ENCODE measurements around the gene PPP2R5C. TPM values are rescaled to one million over a fixed set of nuclear protein-coding genes. Genes with fewer than 3 reads are reported as not detected.
A peak's percentile ranks its signal among the peaks of the same experiment; 100 is the strongest.

PPP2R5C gene
- total and polyA plus RNA-seq, 4 experiments from 2014 or later: 273 to 620 (median 431) TPM

DNA sequence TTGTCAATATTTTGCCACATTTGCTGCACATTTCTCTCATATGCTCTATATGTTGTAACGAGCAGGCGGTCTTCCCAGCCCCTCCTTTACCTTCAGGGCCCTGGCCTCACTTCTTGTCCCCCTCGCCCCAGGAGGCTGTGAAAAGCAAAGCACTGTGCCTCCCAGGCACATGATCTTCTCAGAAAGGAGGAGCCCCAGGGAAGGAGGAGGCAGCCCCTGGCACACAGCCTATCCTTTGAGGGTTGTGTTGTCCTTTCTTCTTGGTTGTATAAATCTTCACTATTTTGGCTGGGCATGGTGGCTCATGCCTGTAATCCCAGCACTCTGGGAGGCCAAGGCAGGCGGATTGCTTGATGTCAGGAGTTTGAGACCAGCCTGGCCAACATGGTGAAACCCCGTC is 77.0 kb downstream of the PPP2R5C start:
- peak overlapping the region; percentile 23 for H3K27ac ChIP-seq (ENCODE audit: low read depth, low read length)
- ChIA-PET POLR2A (ENCODE audit: partially characterized antibody) (interaction anchor here (1.3 to 16.8 kb wide), 2 partner anchors 8 to 21 kb away, joined by 8 to 385 read pairs; no protein-coding TSS in a partner anchor), CTCF (ENCODE audit: partially characterized antibody) (no interaction called here)
- Mint-ChIP-seq H3K27ac (peak overlapping the region; percentile 61 to 97 (median 96)), H3K4me1 (peaks cover 66 to 99% (median 83%) of the 10 kb centered on the region in 4 donors), H3K27me3 (no peaks in the 10 kb centered on the region), H3K36me3 (peaks cover 20 to 59% of the 10 kb centered on the region in 2 donors), H3K4me3 (peak overlapping the region; percentile 7 to 87 (median 68)), H3K9me3 (no peaks in the 10 kb centered on the region)
- peaks cover 30% of the 10 kb centered on the region for H3K36me3 ChIP-seq (ENCODE audit: insufficient read depth, low read length)
- H3K4me1 ChIP-seq (ENCODE audit: insufficient read depth, low read length): peaks cover 98% of the 10 kb centered on the region
- no peak for DNase-seq
- intact Hi-C loops (cut with micrococcal nuclease): no loop called here
- H3K4me3 ChIP-seq (ENCODE audit: low read length in 2 of 2): no peak overlapping the region
- no peaks in the 10 kb centered on the region for H3K9me3 ChIP-seq (ENCODE audit: control insufficient read depth in 1 of 2, low read length in 2 of 2)
- H3K27me3 ChIP-seq (ENCODE audit: insufficient read depth, low read length): no peaks in the 10 kb centered on the region

DNA sequence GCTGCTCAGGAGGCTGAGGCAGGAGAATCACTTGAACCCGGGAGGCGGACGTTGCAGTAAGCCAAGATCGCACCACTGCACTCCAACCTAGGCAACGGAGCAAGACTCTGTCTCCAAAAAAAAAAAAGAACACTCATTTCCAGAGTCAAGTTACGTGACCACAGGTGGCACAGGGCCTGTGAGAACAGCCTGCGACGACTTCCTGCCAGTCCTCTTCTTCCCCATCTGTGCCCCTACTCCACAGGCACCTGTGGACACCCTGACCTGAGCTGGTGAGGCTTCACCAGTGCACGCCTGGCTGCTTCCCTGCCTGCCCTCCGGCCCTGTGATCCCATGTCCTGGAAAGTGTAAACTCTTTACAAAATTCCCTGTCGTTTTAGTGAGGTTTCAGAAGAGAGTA is 77.7 kb downstream of the PPP2R5C start:
- H3K36me3 Mint-ChIP-seq: peaks cover 23 to 56% of the 10 kb centered on the region in 2 donors
- CTCF ChIA-PET (ENCODE audit: partially characterized antibody): interaction anchor here (8.2 kb wide), 1 partner anchor 69 kb away, joined by 112 read pairs; no protein-coding TSS in a partner anchor
- H3K9me3 Mint-ChIP-seq: peaks cover 0 to under 1% (median 0%) of the 10 kb centered on the region in 8 donors

DNA sequence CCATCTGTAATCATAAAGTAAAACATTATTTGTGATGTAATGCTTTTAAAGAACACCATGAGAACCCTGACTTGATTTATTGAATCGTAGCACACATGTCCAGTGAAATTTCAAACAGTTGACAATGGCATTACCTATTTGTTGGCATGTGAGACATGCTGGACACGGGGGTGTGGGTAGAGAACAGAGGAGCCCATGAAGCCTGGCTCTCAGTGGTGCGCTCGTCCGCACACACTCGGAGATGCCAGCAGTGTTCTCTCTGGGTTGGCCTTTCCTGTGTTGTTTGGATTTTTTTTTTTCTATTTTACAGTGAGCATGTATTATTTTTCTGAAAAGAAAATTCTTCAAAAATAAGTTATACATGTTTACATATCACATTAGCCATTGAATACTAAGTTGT is 78.2 kb downstream of the PPP2R5C start:
- H3K36me3 ChIP-seq (ENCODE audit: insufficient read depth, low read length): peaks cover 27% of the 10 kb centered on the region
- peaks cover 23 to 53% of the 10 kb centered on the region in 2 donors for H3K36me3 Mint-ChIP-seq
- POLR2A ChIA-PET (ENCODE audit: partially characterized antibody): interaction anchor here (0.7 to 16.8 kb wide), 6 partner anchors 9 to 134 kb away, joined by 3 to 385 read pairs (median 10); no protein-coding TSS in a partner anchor

More for the DNA sequence above, 77.7 kb downstream of the PPP2R5C start:
- Mint-ChIP-seq H3K27ac (peak overlapping the region; percentile 94 to 98 (median 97)), H3K4me3 (peak overlapping the region in 7 of 8 donors; percentile 65 to 92 (median 84)), H3K27me3 (no peaks in the 10 kb centered on the region), H3K4me1 (peaks cover 69 to 99% (median 85%) of the 10 kb centered on the region in 4 donors)
- Histone ChIP-seq H3K36me3 (ENCODE audit: insufficient read depth, low read length) (peaks cover 27% of the 10 kb centered on the region), H3K9me3 (ENCODE audit: control insufficient read depth in 1 of 2, low read length in 2 of 2) (no peaks in the 10 kb centered on the region), H3K4me1 (ENCODE audit: insufficient read depth, low read length) (peaks cover 98% of the 10 kb centered on the region), H3K27ac (ENCODE audit: low read depth, low read length) (peak overlapping the region; percentile 39), H3K4me3 (ENCODE audit: low read length in 2 of 2) (no peak overlapping the region), H3K27me3 (ENCODE audit: insufficient read depth, low read length) (no peaks in the 10 kb centered on the region)
- DNase-seq: peak; percentile 49 to 73 (median 57)
- POLR2A ChIA-PET (ENCODE audit: partially characterized antibody): interaction anchor here (0.7 to 16.8 kb wide), 4 partner anchors 9 to 133 kb away, joined by 3 to 385 read pairs (median 6); no protein-coding TSS in a partner anchor
- intact Hi-C loops (cut with micrococcal nuclease): no loop called here

DNA sequence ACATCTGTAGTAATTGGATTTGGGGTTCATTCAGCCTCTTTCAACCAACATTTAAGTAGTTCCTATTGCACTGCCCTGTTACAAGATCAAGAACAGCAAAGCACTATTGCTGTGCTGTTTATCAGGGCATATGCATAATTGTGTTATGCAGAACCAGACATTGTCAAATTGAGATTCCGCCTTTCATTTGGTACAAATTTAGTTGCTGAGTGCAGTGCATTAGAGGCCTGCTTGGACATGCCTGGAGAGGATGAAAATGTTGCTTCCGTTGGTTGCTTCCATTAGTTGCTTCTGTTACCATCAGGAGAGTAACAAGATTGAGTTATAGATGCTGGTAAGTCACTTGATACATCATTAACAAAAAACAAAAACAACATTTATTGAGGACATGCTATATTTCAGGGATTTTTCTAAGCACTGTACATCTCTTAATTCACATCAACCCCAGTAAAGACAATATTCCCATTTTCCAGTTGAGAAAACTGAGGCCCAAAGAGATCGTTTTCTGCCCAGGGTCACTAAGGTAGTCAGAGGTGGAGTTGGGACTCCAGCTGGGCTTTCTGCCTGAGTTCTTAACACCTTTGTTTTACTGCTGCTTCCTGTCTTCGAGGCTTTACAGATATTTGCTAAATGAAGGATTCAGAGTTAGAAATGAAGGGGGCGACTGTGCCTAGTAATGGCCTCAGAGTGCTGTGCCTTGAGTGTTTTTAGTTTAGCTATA is 79.3 kb downstream of the PPP2R5C start:
- intact Hi-C loops (cut with micrococcal nuclease): loop anchor here (5.0 kb wide), 1 partner anchor 36 kb away; no protein-coding TSS in a partner anchor
- Mint-ChIP-seq H3K4me1 (peaks cover 70 to 99% (median 85%) of the 10 kb centered on the region in 4 donors), H3K4me3 (peak overlapping the region in 6 of 8 donors; percentile 38 to 74 (median 54)), H3K27me3 (no peaks in the 10 kb centered on the region), H3K9me3 (peaks cover 0 to 4% (median 0%) of the 10 kb centered on the region in 8 donors), H3K36me3 (peaks cover 23 to 52% of the 10 kb centered on the region in 2 donors), H3K27ac (peak overlapping the region; percentile 88 to 98 (median 92))
- no peaks in the 10 kb centered on the region for H3K27me3 ChIP-seq (ENCODE audit: insufficient read depth, low read length)
- CTCF ChIA-PET (ENCODE audit: partially characterized antibody): interaction anchor here (1.5 to 8.2 kb wide), 5 partner anchors 10 to 134 kb away, joined by 3 to 112 read pairs (median 4); no protein-coding TSS in a partner anchor
- H3K4me3 ChIP-seq (ENCODE audit: low read length in 2 of 2): no peak overlapping the region
- peak overlapping the region; percentile 34 for H3K27ac ChIP-seq (ENCODE audit: low read depth, low read length)
- no peaks in the 10 kb centered on the region for H3K9me3 ChIP-seq (ENCODE audit: control insufficient read depth in 1 of 2, low read length in 2 of 2)
- peaks cover 17% of the 10 kb centered on the region for H3K36me3 ChIP-seq (ENCODE audit: insufficient read depth, low read length)
- no peak for DNase-seq
- POLR2A ChIA-PET (ENCODE audit: partially characterized antibody): interaction anchor here (1.1 to 16.8 kb wide), 9 partner anchors 10 to 134 kb away, joined by 3 to 385 read pairs (median 7); no protein-coding TSS in a partner anchor
- H3K4me1 ChIP-seq (ENCODE audit: insufficient read depth, low read length): peaks cover 98% of the 10 kb centered on the region

More for the DNA sequence above, 78.2 kb downstream of the PPP2R5C start:
- Histone ChIP-seq H3K9me3 (ENCODE audit: control insufficient read depth in 1 of 2, low read length in 2 of 2) (no peaks in the 10 kb centered on the region), H3K27me3 (ENCODE audit: insufficient read depth, low read length) (no peaks in the 10 kb centered on the region), H3K4me3 (ENCODE audit: low read length in 2 of 2) (no peak overlapping the region), H3K4me1 (ENCODE audit: insufficient read depth, low read length) (peaks cover 98% of the 10 kb centered on the region), H3K27ac (ENCODE audit: low read depth, low read length) (peak overlapping the region; percentile 39)
- no peaks in the 10 kb centered on the region for H3K27me3 Mint-ChIP-seq
- CTCF ChIA-PET (ENCODE audit: partially characterized antibody): interaction anchor here (1.7 to 8.2 kb wide), 2 partner anchors 8 to 70 kb away, joined by 4 to 112 read pairs; no protein-coding TSS in a partner anchor
- H3K27ac Mint-ChIP-seq: peak overlapping the region; percentile 94 to 98 (median 97)
- intact Hi-C loops (cut with micrococcal nuclease): loop anchor here (5.0 kb wide), 1 partner anchor 38 kb away; no protein-coding TSS in a partner anchor
- peak overlapping the region in 7 of 8 donors; percentile 65 to 92 (median 84) for H3K4me3 Mint-ChIP-seq
- H3K9me3 Mint-ChIP-seq: peaks cover 0 to 4% (median 0%) of the 10 kb centered on the region in 8 donors
- no peak for DNase-seq
- H3K4me1 Mint-ChIP-seq: peaks cover 71 to 99% (median 86%) of the 10 kb centered on the region in 4 donors

DNA sequence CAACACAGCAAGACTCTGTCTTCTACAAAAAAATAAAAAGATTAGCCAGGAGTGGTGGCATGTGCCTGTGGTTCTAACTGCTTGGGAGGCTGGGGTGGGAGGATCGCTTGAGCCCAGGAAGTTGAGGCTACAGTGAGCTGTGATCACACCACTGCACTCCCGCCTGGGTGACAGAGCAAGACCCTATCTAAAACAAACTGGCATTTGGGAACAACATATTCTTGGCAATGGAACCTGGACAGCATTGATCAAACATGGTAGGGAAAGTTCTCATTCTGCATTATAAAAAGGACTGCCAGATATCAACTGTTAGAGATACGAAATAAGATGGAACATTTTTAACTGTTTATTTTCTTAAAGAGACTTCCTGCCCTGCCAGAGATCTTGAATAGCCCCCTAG is 81.5 kb downstream of the PPP2R5C start:
- H3K9me3 ChIP-seq (ENCODE audit: control insufficient read depth in 1 of 2, low read length in 2 of 2): no peaks in the 10 kb centered on the region
- ChIA-PET POLR2A (ENCODE audit: partially characterized antibody) (interaction anchor here (1.6 to 16.8 kb wide), 5 partner anchors 12 to 136 kb away, joined by 4 to 385 read pairs (median 20); no protein-coding TSS in a partner anchor), CTCF (ENCODE audit: partially characterized antibody) (interaction anchor here (0.6 to 8.2 kb wide), 10 partner anchors 13 to 425 kb away, joined by 3 to 112 read pairs (median 6); no protein-coding TSS in a partner anchor)
- H3K4me1 ChIP-seq (ENCODE audit: insufficient read depth, low read length): peaks cover 96% of the 10 kb centered on the region
- peak overlapping the region; percentile 7 for H3K27ac ChIP-seq (ENCODE audit: low read depth, low read length)
- H3K36me3 ChIP-seq (ENCODE audit: insufficient read depth, low read length): peaks cover 9% of the 10 kb centered on the region
- no peak overlapping the region for H3K4me3 ChIP-seq (ENCODE audit: low read length in 2 of 2)
- H3K9me3 Mint-ChIP-seq: peaks cover 0 to 4% (median 0%) of the 10 kb centered on the region in 8 donors
- peaks cover 12 to 53% of the 10 kb centered on the region in 2 donors for H3K36me3 Mint-ChIP-seq
- H3K4me3 Mint-ChIP-seq: peak overlapping the region in 4 of 8 donors; percentile 21 to 81 (median 59)
- no peak for DNase-seq
- intact Hi-C loops (cut with micrococcal nuclease): loop anchor here (1.0 to 5.0 kb wide), 6 partner anchors 22 to 136 kb away; no protein-coding TSS in a partner anchor
- H3K4me1 Mint-ChIP-seq: peaks cover 73 to 98% (median 87%) of the 10 kb centered on the region in 4 donors
- H3K27ac Mint-ChIP-seq: peak overlapping the region; percentile 64 to 95 (median 92)
- no peaks in the 10 kb centered on the region for H3K27me3 ChIP-seq (ENCODE audit: insufficient read depth, low read length)
- H3K27me3 Mint-ChIP-seq: no peaks in the 10 kb centered on the region

DNA sequence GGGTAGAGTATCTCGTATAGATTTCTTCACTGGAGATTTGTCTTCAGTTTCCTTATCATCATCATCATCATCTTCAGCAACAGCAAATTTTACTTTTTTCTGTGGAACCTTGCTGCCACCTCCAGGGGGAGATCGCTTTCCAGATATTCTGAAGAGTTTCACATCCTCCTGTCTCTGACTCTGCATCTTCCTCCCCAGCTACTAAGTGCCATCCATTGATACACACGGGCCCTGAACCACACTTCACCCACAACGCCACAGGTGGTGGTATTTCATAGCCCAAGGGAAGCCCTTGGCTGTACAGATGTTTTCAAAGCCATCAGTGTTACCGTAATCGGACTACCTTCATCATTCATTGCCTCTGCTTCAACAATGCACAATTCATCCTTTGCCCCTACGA is 82.2 kb downstream of the PPP2R5C start:
- Mint-ChIP-seq H3K36me3 (peaks cover 11 to 48% of the 10 kb centered on the region in 2 donors), H3K4me1 (peaks cover 72 to 98% (median 86%) of the 10 kb centered on the region in 4 donors), H3K27ac (peak overlapping the region; percentile 76 to 95 (median 92)), H3K27me3 (no peaks in the 10 kb centered on the region), H3K9me3 (peaks cover 0 to 4% (median 0%) of the 10 kb centered on the region in 8 donors), H3K4me3 (peak overlapping the region in 7 of 8 donors; percentile 23 to 81 (median 50))
- Histone ChIP-seq H3K27ac (ENCODE audit: low read depth, low read length) (peak overlapping the region; percentile 7), H3K4me1 (ENCODE audit: insufficient read depth, low read length) (peaks cover 96% of the 10 kb centered on the region), H3K4me3 (ENCODE audit: low read length in 2 of 2) (no peak overlapping the region), H3K27me3 (ENCODE audit: insufficient read depth, low read length) (no peaks in the 10 kb centered on the region), H3K36me3 (ENCODE audit: insufficient read depth, low read length) (peaks cover 10% of the 10 kb centered on the region), H3K9me3 (ENCODE audit: control insufficient read depth in 1 of 2, low read length in 2 of 2) (no peaks in the 10 kb centered on the region)
- peak; percentile 65 to 83 (median 67) for DNase-seq
- POLR2A ChIA-PET (ENCODE audit: partially characterized antibody): interaction anchor here (1.0 to 16.8 kb wide), 8 partner anchors 10 to 73 kb away, joined by 3 to 385 read pairs (median 6); no protein-coding TSS in a partner anchor
- intact Hi-C loops (cut with micrococcal nuclease): loop anchor here (1.0 to 5.0 kb wide), 6 partner anchors 22 to 136 kb away; no protein-coding TSS in a partner anchor
- CTCF ChIA-PET (ENCODE audit: partially characterized antibody): interaction anchor here (0.6 to 8.2 kb wide), 16 partner anchors 11 to 1109 kb away, joined by 3 to 112 read pairs (median 5); no protein-coding TSS in a partner anchor
